Measurements from ENCODE around the gene STK32C.

STK32C gene

DNA sequence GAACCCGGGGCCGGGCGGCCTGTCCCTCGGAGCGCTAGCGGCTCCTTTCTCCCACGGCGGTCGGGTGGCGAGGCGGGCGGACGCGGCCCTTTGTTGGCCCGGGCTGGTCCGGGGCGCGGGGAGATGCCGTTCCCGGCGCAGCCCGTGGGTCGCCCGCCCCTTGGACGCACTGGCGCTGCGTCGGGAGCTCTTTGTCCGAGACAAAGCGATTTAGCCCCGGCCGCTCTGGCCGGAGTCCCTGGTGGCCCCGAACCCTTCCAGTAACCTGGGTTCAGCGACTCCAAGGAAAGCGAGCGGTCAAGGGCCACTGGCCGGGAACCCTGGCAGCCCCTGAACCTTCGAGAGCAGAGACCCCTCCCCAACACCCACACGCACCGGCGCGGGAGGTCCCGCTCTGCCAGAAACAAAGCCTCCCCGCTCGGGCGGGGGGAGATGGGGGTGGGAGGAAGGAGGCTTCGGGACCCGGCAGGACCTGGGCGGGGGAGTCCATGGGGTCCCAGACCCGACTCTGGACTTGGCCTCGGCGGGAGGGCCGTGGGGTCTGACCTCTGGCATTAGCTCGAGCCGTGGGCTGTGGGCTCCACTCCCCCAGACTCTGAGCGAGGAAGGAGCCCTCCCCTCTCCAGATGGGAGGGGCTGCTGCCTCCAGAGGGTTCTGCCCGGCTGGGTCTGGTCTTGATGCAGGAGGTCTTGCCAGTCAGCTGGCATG, 120.2 kb downstream of the STK32C start:
- TF ChIP-seq POLR2AphosphoS5 (IDR thresholded peaks at IDR 0.05; ENCODE audit: low read depth, low read length): no peak
- no peak for TF ChIP-seq SIN3A (IDR thresholded peaks at IDR 0.05; ENCODE audit: borderline replicate concordance, insufficient read depth, low read length)
- TF ChIP-seq, protein P1, sequence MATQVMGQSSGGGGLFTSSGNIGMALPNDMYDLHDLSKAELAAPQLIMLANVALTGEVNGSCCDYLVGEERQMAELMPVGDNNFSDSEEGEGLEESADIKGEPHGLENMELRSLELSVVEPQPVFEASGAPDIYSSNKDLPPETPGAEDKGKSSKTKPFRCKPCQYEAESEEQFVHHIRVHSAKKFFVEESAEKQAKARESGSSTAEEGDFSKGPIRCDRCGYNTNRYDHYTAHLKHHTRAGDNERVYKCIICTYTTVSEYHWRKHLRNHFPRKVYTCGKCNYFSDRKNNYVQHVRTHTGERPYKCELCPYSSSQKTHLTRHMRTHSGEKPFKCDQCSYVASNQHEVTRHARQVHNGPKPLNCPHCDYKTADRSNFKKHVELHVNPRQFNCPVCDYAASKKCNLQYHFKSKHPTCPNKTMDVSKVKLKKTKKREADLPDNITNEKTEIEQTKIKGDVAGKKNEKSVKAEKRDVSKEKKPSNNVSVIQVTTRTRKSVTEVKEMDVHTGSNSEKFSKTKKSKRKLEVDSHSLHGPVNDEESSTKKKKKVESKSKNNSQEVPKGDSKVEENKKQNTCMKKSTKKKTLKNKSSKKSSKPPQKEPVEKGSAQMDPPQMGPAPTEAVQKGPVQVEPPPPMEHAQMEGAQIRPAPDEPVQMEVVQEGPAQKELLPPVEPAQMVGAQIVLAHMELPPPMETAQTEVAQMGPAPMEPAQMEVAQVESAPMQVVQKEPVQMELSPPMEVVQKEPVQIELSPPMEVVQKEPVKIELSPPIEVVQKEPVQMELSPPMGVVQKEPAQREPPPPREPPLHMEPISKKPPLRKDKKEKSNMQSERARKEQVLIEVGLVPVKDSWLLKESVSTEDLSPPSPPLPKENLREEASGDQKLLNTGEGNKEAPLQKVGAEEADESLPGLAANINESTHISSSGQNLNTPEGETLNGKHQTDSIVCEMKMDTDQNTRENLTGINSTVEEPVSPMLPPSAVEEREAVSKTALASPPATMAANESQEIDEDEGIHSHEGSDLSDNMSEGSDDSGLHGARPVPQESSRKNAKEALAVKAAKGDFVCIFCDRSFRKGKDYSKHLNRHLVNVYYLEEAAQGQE (IDR thresholded peaks at IDR 0.05; ENCODE audit: insufficient read depth in 1 of 2, low read depth in 2 of 2, low read length in 2 of 2): no peak
- no peak for TF ChIP-seq TAF1 (IDR thresholded peaks at IDR 0.05; ENCODE audit: borderline replicate concordance, insufficient read depth, low read length)
- TF ChIP-seq FOXP2 (optimal IDR thresholded peaks at IDR 0.05; ENCODE audit: borderline replicate concordance, extremely low read depth, extremely low read length, insufficient read depth): no peak

DNA sequence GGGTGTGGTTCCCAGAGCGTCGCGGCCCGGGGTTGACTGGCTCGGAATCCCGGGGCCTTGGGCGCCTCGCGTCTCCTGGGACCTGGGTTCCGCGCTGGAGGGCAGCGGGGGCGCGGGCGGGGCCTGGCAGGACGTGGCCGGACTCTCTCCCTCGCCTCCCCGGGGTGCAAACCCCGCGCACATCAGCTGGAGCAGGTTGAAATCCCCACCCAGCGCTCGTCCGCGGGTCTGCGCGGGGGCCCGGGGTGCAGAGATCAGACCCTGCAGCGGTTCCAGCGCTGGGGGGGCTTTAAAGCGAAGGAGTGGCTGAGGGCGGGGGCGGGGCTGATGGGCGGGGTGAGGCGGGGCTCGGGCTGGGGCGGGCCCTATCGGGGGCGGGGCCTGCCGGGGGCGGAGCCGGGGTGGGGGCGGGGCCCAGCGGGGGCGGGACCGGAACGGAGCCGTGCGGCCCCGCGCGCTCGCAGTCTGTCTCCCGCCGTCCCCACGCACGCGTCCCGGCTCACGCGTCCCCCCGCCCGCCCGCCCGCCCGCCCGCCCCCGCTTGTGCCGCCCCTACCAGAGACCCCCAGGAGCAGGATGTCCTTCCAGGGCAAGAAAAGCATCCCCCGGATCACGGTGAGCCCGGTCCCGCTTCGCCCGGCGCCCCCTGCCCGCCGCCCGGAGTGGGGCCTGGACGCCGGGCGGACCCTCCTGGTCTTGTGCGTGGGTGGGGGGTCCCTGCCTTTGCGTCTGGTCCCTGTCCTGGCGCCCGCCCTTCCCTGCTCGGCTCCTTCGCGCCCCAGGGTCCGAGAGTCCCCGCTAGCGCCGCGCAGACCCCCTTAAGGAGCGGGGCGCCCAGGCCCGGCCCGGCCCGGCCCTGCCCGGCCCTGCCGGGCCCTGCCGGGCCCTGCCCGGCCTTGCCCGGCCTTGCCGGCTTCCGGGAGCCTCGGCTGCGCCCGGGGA, 121.0 kb downstream of the STK32C start, which contains the start of gene DPYSL4:
TSS of gene DPYSL4 (plus strand) at position 461 of the 942 bp plus-strand sequence. CDS start at position 577, 116 bp downstream.
- TF ChIP-seq SIN3A (IDR thresholded peaks at IDR 0.05; ENCODE audit: borderline replicate concordance, insufficient read depth, low read length) (no peak), FOXP2 (optimal IDR thresholded peaks at IDR 0.05; ENCODE audit: borderline replicate concordance, extremely low read depth, extremely low read length, insufficient read depth) (no peak), TAF1 (IDR thresholded peaks at IDR 0.05; ENCODE audit: borderline replicate concordance, insufficient read depth, low read length) (no peak), POLR2AphosphoS5 (IDR thresholded peaks at IDR 0.05; ENCODE audit: low read depth, low read length) (no peak)
- TF ChIP-seq, protein P1 (IDR thresholded peaks at IDR 0.05; ENCODE audit: insufficient read depth in 1 of 2, low read depth in 2 of 2, low read length in 2 of 2): no peak

GRCh38 chr10:132185601-132186487, 121.9 kb downstream of the STK32C start:
- TF ChIP-seq, protein P1 (IDR thresholded peaks at IDR 0.05; ENCODE audit: insufficient read depth in 1 of 2, low read depth in 2 of 2, low read length in 2 of 2): peak; percentile 84 to 91
- no peak for TF ChIP-seq FOXP2 (optimal IDR thresholded peaks at IDR 0.05; ENCODE audit: borderline replicate concordance, extremely low read depth, extremely low read length, insufficient read depth)
- no peak for TF ChIP-seq POLR2AphosphoS5 (IDR thresholded peaks at IDR 0.05; ENCODE audit: low read depth, low read length)
- no peak for TF ChIP-seq TAF1 (IDR thresholded peaks at IDR 0.05; ENCODE audit: borderline replicate concordance, insufficient read depth, low read length)
- TF ChIP-seq SIN3A (IDR thresholded peaks at IDR 0.05; ENCODE audit: borderline replicate concordance, insufficient read depth, low read length): no peak

- TF ChIP-seq FOXP2 (optimal IDR thresholded peaks at IDR 0.05; ENCODE audit: borderline replicate concordance, extremely low read depth, extremely low read length, insufficient read depth) (no peak), SIN3A (IDR thresholded peaks at IDR 0.05; ENCODE audit: borderline replicate concordance, insufficient read depth, low read length) (no peak), POLR2AphosphoS5 (IDR thresholded peaks at IDR 0.05; ENCODE audit: low read depth, low read length) (no peak), TAF1 (IDR thresholded peaks at IDR 0.05; ENCODE audit: borderline replicate concordance, insufficient read depth, low read length) (no peak)
Measured at GRCh38 chr10:132184816-132185593, 122.7 kb downstream of the STK32C start.

All from PFSK-1 (cell line).